GM19023 (cell line): ENCODE measurements around the gene CLCN3.
"Not testable (repeated sequence)": the region's sequence is repeated elsewhere in the genome, so short reads cannot be mapped to it uniquely, and the experiment has no call there.

Source experiments
- ATAC-seq: cut with Tn5 transposase; IDR thresholded peaks from one replicate; pipeline ENCODE4 v1.9.1; 2021; ENCODE audit warnings: mild to moderate bottlenecking, moderate library complexity; ENCODE audit not compliant: unreplicated experiment

The CLCN3 gene

DNA sequence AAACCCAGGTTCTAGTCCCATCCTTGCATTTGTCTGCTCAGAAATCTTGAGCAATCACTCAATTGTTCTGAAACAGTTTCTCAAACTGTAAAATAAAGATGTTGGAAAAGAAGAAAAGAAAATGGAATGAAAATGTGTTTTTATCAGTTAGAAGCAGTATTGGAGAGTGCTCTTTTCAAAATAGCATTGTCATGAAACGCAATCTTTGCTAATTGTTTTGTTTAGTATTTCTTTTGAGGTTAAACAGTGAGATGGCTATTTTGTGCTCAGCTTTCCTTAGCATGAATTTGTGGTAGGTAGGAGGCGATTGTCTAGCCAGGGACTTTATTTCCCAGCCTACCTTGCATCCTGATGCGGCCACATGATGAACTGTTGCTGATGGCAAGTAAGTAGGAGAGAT, 148.0 kb downstream of the CLCN3 start:
- no peak for ATAC-seq

DNA sequence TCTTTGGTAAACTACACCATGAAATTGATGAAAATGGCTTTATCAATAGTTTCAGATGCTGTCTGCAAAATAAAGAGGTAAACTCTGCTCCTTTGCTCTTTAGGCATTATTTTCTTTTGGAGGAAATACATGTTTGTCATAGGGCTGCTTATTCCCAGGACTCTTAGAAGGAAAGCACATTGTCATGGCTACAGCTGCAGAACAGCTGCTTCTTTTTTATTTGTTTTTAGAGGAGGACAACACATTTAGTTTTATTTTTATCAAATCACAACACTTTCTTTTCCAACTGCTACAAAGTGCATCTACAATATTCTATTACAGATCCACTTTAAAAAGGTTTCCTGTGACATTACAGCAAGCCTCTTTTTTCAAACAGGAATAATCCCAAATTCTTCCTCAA, 150.0 kb downstream of the CLCN3 start:
- ATAC-seq: no peak

DNA sequence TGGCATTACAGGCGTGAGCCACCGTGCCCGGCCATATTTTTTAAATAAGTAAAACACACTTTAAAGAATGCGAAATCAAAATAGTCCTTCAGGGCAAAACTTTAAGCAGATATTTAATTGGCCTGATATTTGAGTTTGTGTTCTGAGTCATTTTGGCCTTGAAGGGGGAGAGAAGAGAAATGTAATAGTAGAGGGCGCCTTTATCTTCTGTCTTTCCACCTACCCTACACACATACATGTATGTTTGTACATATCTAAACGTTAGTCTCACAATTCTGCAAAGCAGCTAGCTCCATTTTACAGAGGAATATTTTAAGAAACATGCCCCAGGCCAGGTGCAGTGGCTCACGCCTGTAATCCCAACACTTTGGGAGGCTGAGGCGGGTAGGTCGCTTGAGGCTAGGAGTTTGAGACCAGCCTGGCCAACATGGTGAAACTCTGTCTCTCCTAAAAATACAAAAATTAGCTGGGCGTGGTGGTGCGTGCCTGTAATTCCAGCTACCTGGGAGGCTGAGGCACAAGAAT, 151.2 kb downstream of the CLCN3 start:
- ATAC-seq: not testable (repeated sequence)
